Mucosa of rectum (tissue), 2 donors: ENCODE data around the gene GGPS1.
A peak's percentile ranks its signal among the peaks of the same experiment; 100 is the strongest.

ENCODE experiments used
- H3K27ac ChIP-seq, 2 donors: one replicate each; pipeline ENCODE4 v1.7.0; 2013; ENCODE audit warnings: inconsistent platforms in 2 of 2, low read depth in 2 of 2, low read length in 2 of 2
- H3K27me3 ChIP-seq, 2 donors: one replicate each; pipeline ENCODE4 v1.7.0; 2013; ENCODE audit warnings: low read length in 2 of 2; ENCODE audit not compliant: control insufficient read depth in 2 of 2, insufficient read depth in 2 of 2
- H3K36me3 ChIP-seq, 2 donors: one replicate each; pipeline ENCODE4 v1.7.0; 2013; ENCODE audit warnings: low read length in 2 of 2; ENCODE audit not compliant: control insufficient read depth in 2 of 2, insufficient read depth in 2 of 2
- H3K4me1 ChIP-seq, 2 donors: one replicate each; pipeline ENCODE4 v1.7.0; 2013; ENCODE audit warnings: low read length in 2 of 2, mild to moderate bottlenecking in 1 of 2; ENCODE audit not compliant: control insufficient read depth in 2 of 2, insufficient read depth in 2 of 2
- H3K4me3 ChIP-seq, 2 donors: one replicate each; pipeline ENCODE4 v1.7.0; 2013; ENCODE audit warnings: low read length in 2 of 2
- H3K9ac ChIP-seq, 2 donors: one replicate each; pipeline ENCODE4 v1.7.0; 2013; ENCODE audit warnings: low read length in 2 of 2, low read depth in 1 of 2, mild to moderate bottlenecking in 1 of 2
- H3K9me3 ChIP-seq, 2 donors: one replicate each; pipeline ENCODE4 v1.7.0; 2013; ENCODE audit warnings: low read length in 2 of 2; ENCODE audit not compliant: control insufficient read depth in 2 of 2
- donor health status: healthy.
- donor health status: Normal muscosa, but diverticular disease.

The GGPS1 gene

GRCh38 chr1:235320521-235321179 lies 7.7 kb upstream of the GGPS1 start:
- Histone ChIP-seq H3K36me3 (peaks cover 4 to 9% of the 10 kb centered on the region in 2 donors), H3K4me3 (no peak overlapping the region), H3K9ac (no peak overlapping the region), H3K27me3 (no peaks in the 10 kb centered on the region), H3K4me1 (peaks cover 7 to 9% of the 10 kb centered on the region in 2 donors), H3K27ac (no peak overlapping the region), H3K9me3 (no peaks in the 10 kb centered on the region)

GRCh38 chr1:235324296-235324695 lies 4.1 kb upstream of the GGPS1 start:
- H3K9ac ChIP-seq, result no peak overlapping the region
- H3K9me3 ChIP-seq, result no peaks in the 10 kb centered on the region
- peaks cover 12 to 16% of the 10 kb centered on the region in 2 donors for H3K4me1 ChIP-seq
- H3K4me3 ChIP-seq, result peak overlapping the region in 1 of 2 donors; percentile 5
- H3K27me3 ChIP-seq, result no peaks in the 10 kb centered on the region
- peaks cover 0 to 4% of the 10 kb centered on the region in 2 donors for H3K36me3 ChIP-seq
- no peak overlapping the region for H3K27ac ChIP-seq

GRCh38 chr1:235325139-235325538 lies 3.2 kb upstream of the GGPS1 start:
- no peak overlapping the region for H3K9ac ChIP-seq
- peaks cover 0 to 4% of the 10 kb centered on the region in 2 donors for H3K36me3 ChIP-seq
- no peaks in the 10 kb centered on the region for H3K9me3 ChIP-seq
- peak overlapping the region in 1 of 2 donors; percentile 92 for H3K4me3 ChIP-seq
- H3K4me1 ChIP-seq, result peaks cover 12 to 21% of the 10 kb centered on the region in 2 donors
- no peaks in the 10 kb centered on the region for H3K27me3 ChIP-seq
- H3K27ac ChIP-seq, result no peak overlapping the region

- Histone ChIP-seq H3K4me1 (peaks cover 17 to 26% of the 10 kb centered on the region in 2 donors), H3K9me3 (no peaks in the 10 kb centered on the region), H3K9ac (peak overlapping the region; percentile 31 to 48), H3K36me3 (peaks cover 0 to 1% of the 10 kb centered on the region in 2 donors), H3K4me3 (peak overlapping the region; percentile 89 to 92), H3K27me3 (no peaks in the 10 kb centered on the region), H3K27ac (no peak overlapping the region)
These were observed 2.5 kb upstream of the GGPS1 start for GRCh38 chr1:235325854-235326253.

- peak overlapping the region; percentile 89 to 92 for H3K4me3 ChIP-seq
- H3K9ac ChIP-seq, result peak overlapping the region; percentile 90 to 92
- H3K27me3 ChIP-seq, result no peaks in the 10 kb centered on the region
- no peaks in the 10 kb centered on the region for H3K9me3 ChIP-seq
- H3K4me1 ChIP-seq, result peaks cover 17 to 28% of the 10 kb centered on the region in 2 donors
- peak overlapping the region; percentile 93 to 95 for H3K27ac ChIP-seq
- H3K36me3 ChIP-seq, result no peaks in the 10 kb centered on the region
These were observed 1.4 kb upstream of the GGPS1 start for GRCh38 chr1:235326719-235327558.

- peak within 1 kb of the TSS; percentile 95 to 96 for H3K27ac ChIP-seq
- H3K4me3 ChIP-seq, result peak within 1 kb of the TSS; percentile 89 to 99
- H3K9me3 ChIP-seq, result no peaks in the 10 kb centered on the region
- H3K36me3 ChIP-seq, result no peaks in the 10 kb centered on the region
- H3K27me3 ChIP-seq, result no peaks in the 10 kb centered on the region
- H3K9ac ChIP-seq, result peak within 1 kb of the TSS; percentile 90 to 95
- H3K4me1 ChIP-seq, result peaks cover 17 to 28% of the 10 kb centered on the region in 2 donors
These were observed 655 bp upstream of the GGPS1 start, which contains the start of gene ARID4B for GRCh38 chr1:235327559-235328270. Gene ARID4B, minus strand, starts transcription at chr1:235328179. Its CDS starts 1,260 bp downstream, at chr1:235326919.

GRCh38 chr1:235329139-235329902 lies 951 bp downstream of the GGPS1 start:
- peaks cover 17 to 28% of the 10 kb centered on the region in 2 donors for H3K4me1 ChIP-seq
- H3K9ac ChIP-seq, result peak overlapping the region; percentile 70 to 95
- H3K36me3 ChIP-seq, result no peaks in the 10 kb centered on the region
- peak overlapping the region; percentile 93 to 96 for H3K27ac ChIP-seq
- no peaks in the 10 kb centered on the region for H3K9me3 ChIP-seq
- H3K27me3 ChIP-seq, result no peaks in the 10 kb centered on the region
- peak overlapping the region; percentile 72 to 99 for H3K4me3 ChIP-seq

GRCh38 chr1:235330918-235331285 lies 2.5 kb downstream of the GGPS1 start:
- Histone ChIP-seq H3K4me3 (peak overlapping the region; percentile 26 to 43), H3K4me1 (peaks cover 7 to 18% of the 10 kb centered on the region in 2 donors), H3K36me3 (no peaks in the 10 kb centered on the region), H3K9me3 (no peaks in the 10 kb centered on the region), H3K27ac (no peak overlapping the region), H3K9ac (peak overlapping the region in 1 of 2 donors; percentile 29), H3K27me3 (no peaks in the 10 kb centered on the region)

GRCh38 chr1:235331401-235331800 lies 3.0 kb downstream of the GGPS1 start:
- Histone ChIP-seq H3K36me3 (no peaks in the 10 kb centered on the region), H3K4me1 (peaks cover 4 to 13% of the 10 kb centered on the region in 2 donors), H3K27me3 (no peaks in the 10 kb centered on the region), H3K4me3 (no peak overlapping the region), H3K9ac (no peak overlapping the region), H3K27ac (no peak overlapping the region), H3K9me3 (no peaks in the 10 kb centered on the region)
